Measurements from ENCODE around the gene CAMSAP3. TPM values are rescaled to one million over a fixed set of nuclear protein-coding genes. Genes with fewer than 3 reads are reported as not detected.

Gene CAMSAP3
- polyA plus RNA-seq, 2 of the 4 experiments (the other 2 are of a cell fraction) = 1.3 to 3.6 TPM

DNA sequence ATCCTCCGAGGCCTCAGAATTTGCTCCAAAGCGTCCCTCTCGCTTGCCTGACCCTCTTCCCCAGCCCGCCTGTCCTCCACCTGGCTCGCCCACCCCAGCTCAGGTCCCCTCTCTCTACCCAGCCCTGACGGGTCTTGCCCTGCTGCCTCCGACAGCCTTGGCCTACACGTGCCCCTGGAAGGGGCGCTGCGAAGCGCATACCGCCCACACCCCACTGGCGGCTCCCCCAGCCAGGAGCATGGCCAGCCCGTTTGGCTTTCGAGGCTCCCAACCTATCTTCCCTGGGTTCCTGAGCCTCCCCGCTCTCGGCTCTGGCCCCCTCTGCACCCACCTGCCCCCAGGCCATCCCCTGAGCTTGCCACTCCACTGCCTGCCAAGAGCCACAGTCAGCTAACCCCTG is 29.1 kb downstream of the CAMSAP3 start (continued):
- TF ChIP-seq, protein P1, sequence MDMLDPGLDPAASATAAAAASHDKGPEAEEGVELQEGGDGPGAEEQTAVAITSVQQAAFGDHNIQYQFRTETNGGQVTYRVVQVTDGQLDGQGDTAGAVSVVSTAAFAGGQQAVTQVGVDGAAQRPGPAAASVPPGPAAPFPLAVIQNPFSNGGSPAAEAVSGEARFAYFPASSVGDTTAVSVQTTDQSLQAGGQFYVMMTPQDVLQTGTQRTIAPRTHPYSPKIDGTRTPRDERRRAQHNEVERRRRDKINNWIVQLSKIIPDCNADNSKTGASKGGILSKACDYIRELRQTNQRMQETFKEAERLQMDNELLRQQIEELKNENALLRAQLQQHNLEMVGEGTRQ (IDR thresholded peaks at IDR 0.05) = no peak
- TF ChIP-seq ESRRA (IDR thresholded peaks at IDR 0.05; ENCODE audit: borderline replicate concordance, low read length) (no peak), JUN (IDR thresholded peaks at IDR 0.05) (no peak), JUNB (IDR thresholded peaks at IDR 0.05) (no peak), EHF (CRISPR knock-in tag; IDR thresholded peaks at IDR 0.05) (no peak)

DNA sequence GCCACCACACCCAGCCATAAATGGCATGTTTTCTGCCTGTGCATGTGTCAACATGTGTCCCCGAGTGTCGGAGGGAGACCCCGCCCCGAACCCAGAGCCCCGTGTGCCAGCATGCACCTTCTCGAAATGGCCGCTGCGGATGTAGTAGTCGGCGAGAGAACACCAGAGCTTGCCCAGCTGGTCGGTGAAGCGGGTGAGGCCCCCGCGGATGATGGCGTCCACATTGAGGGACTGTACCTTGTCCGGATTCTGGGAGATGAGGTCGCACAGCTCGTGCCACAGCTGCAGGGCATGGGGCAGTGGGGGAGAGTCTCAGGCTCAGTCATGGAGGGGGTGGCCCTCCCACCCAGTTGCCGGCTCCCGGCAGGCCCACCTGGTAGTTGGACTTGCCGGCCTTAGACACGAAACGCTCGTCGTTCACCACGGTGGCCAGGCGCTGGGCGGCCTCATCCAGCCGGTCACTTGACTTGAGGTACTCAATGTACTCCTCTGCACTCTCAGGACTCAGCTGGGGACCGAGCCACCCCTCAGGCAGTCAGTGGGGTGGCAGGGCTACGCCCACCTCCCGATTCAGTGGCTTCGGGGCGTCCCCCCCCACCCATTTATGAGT is 30.2 kb downstream of the CAMSAP3 start:
- POLR2A ChIA-PET = no interaction called here

DNA sequence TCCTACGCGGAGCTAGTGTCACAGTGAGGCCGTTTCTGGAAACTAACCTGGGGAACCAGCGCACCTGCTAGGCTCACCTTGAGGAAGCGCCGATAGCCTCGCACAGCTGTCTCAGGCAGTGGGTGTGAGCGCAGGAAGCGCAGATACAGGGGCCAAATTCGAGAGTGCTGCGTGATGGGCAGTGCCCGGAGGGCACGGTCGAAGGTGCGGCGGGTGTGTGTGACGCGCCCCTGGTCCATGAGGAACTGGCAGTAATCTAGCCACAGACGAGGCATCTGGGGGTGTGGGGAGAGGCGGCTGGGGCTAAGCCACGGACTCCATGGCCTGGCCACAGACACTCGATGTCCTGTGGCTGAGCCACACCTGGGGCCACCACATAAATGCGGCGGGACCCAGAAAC is 31.5 kb downstream of the CAMSAP3 start:
- Histone ChIP-seq H3K4me2 (no peak overlapping the region), H3K4me1 (peaks cover 14% of the 10 kb centered on the region; the same call in 1 of the 3 replicates), H3K9me3 (no peaks in the 10 kb centered on the region), H3K4me3 (no peak overlapping the region), H3K27ac (no peak overlapping the region)
- ChIA-PET CTCF (no interaction called here), POLR2A (no interaction called here)
- FAIRE-seq = no peak
- no peak for DNase-seq (ENCODE audit: low read depth in 1 of 2, low spot score in 1 of 2)
- no peak for ATAC-seq
- TF ChIP-seq, protein P2, sequence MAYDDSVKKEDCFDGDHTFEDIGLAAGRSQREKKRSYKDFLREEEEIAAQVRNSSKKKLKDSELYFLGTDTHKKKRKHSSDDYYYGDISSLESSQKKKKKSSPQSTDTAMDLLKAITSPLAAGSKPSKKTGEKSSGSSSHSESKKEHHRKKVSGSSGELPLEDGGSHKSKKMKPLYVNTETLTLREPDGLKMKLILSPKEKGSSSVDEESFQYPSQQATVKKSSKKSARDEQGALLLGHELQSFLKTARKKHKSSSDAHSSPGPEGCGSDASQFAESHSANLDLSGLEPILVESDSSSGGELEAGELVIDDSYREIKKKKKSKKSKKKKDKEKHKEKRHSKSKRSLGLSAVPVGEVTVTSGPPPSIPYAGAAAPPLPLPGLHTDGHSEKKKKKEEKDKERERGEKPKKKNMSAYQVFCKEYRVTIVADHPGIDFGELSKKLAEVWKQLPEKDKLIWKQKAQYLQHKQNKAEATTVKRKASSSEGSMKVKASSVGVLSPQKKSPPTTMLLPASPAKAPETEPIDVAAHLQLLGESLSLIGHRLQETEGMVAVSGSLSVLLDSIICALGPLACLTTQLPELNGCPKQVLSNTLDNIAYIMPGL (CRISPR knock-in tag; IDR thresholded peaks at IDR 0.05; ENCODE audit: borderline replicate concordance) = no peak
- TF ChIP-seq JUN (IDR thresholded peaks at IDR 0.05) = no peak
- no peak for TF ChIP-seq RAD21 (conservative IDR thresholded peaks at IDR 0.05 in 1 of 2, IDR thresholded peaks at IDR 0.05 in 1 of 2)
- TF ChIP-seq, protein P3, sequence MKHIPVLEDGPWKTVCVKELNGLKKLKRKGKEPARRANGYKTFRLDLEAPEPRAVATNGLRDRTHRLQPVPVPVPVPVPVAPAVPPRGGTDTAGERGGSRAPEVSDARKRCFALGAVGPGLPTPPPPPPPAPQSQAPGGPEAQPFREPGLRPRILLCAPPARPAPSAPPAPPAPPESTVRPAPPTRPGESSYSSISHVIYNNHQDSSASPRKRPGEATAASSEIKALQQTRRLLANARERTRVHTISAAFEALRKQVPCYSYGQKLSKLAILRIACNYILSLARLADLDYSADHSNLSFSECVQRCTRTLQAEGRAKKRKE (CRISPR knock-in tag; IDR thresholded peaks at IDR 0.05; ENCODE audit: low read depth) = no peak
- no peak for TF ChIP-seq KDM1A (IDR thresholded peaks at IDR 0.05; ENCODE audit: low read depth)
- no peak for TF ChIP-seq RFX5 (IDR thresholded peaks at IDR 0.05)
- TF ChIP-seq KDM5A (IDR thresholded peaks at IDR 0.05) = no peak
- no peak for TF ChIP-seq FOSL2 (IDR thresholded peaks at IDR 0.05)
- no peak for TF ChIP-seq FOSL2 (CRISPR knock-in tag; IDR thresholded peaks at IDR 0.05)
- no peak for TF ChIP-seq ZC3H11A (IDR thresholded peaks at IDR 0.05)
- TF ChIP-seq, protein P4, sequence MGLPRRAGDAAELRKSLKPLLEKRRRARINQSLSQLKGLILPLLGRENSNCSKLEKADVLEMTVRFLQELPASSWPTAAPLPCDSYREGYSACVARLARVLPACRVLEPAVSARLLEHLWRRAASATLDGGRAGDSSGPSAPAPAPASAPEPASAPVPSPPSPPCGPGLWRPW (IDR thresholded peaks at IDR 0.05) = no peak
- TF ChIP-seq PHF8 (IDR thresholded peaks at IDR 0.05; ENCODE audit: borderline replicate concordance, low read depth) = no peak
- TF ChIP-seq CEBPB (IDR thresholded peaks at IDR 0.05) = no peak
- 96% methylated on average over 24 of the region's 24 CpGs for WGBS (ENCODE audit: missing lambda C conversion rate)

More for the DNA sequence above, 30.2 kb downstream of the CAMSAP3 start:
- TF ChIP-seq RNF2 (IDR thresholded peaks at IDR 0.05; ENCODE audit: borderline replicate concordance, low read depth) = no peak
- no peak for TF ChIP-seq KDM5A (IDR thresholded peaks at IDR 0.05)
- TF ChIP-seq BHLHE40 (IDR thresholded peaks at IDR 0.05; ENCODE audit: low read depth, low read length) = no peak
- no peak for TF ChIP-seq NR3C1 (IDR thresholded peaks at IDR 0.05)
- H3K9me3 ChIP-seq = no peaks in the 10 kb centered on the region
- ATAC-seq (no peak), FAIRE-seq (no peak), DNase-seq (ENCODE audit: low read depth in 1 of 2, low spot score in 1 of 2) (no peak)
- 97% methylated on average over 17 of the region's 34 CpGs for WGBS (ENCODE audit: missing lambda C conversion rate)
- H3K4me1 ChIP-seq = peaks cover 12% of the 10 kb centered on the region; the same call in 1 of the 3 replicates
- CTCF ChIA-PET = no interaction called here
- H3K4me3 ChIP-seq = no peak overlapping the region
- H3K27ac ChIP-seq = no peak overlapping the region
- H3K4me2 ChIP-seq = no peak overlapping the region
